WTC11 (cell line): ENCODE measurements around the gene RLF. TPM values are rescaled to one million over a fixed set of nuclear protein-coding genes. Genes with fewer than 3 reads are reported as not detected.

Experiments
- ATAC-seq: fragments of 200-7000 bp; cut with Tn5 transposase; 2 replicates; pipeline ENCODE4 v1.10.0; 2021; ENCODE audit warnings: mild to moderate bottlenecking, moderate library complexity
- CTCF ChIA-PET: fragments of 300-600 bp; sonication (Branson Sonifier 250); formaldehyde crosslinking; loops from one replicate; lab custom pipeline; 2021; ENCODE audit warnings: antibody characterized with exemption; lab: Charles Lee
- POLR2A ChIA-PET: fragments of 350-600 bp; sonication (Branson Sonifier 250); formaldehyde crosslinking; loops from one replicate; lab custom pipeline; 2021; ENCODE audit warnings: antibody characterized with exemption; lab: Charles Lee
- DNase-seq: peaks from one replicate; pipeline ENCODE4 v3.0.0; 2021; ENCODE audit warnings: low spot score
- H3K27ac Mint-ChIP-seq: 2 replicates; pipeline ENCODE4 v1.8.0; 2021; ENCODE audit warnings: mixed read lengths
- H3K27me3 Mint-ChIP-seq: 2 replicates; pipeline ENCODE4 v1.8.0; 2021; ENCODE audit warnings: low read depth, mild to moderate bottlenecking, moderate library complexity, mixed read lengths
- H3K36me3 Mint-ChIP-seq: 2 replicates; pipeline ENCODE4 v1.8.0; 2021; ENCODE audit warnings: mixed read lengths
- H3K4me1 Mint-ChIP-seq: 2 replicates; pipeline ENCODE4 v1.8.0; 2022; ENCODE audit warnings: mixed read lengths
- H3K4me3 Mint-ChIP-seq: 2 replicates; pipeline ENCODE4 v1.8.0; 2021; ENCODE audit warnings: mild to moderate bottlenecking, moderate library complexity, mixed read lengths
- H3K9me3 Mint-ChIP-seq: 2 replicates; pipeline ENCODE4 v1.8.0; 2021; ENCODE audit warnings: mixed read lengths
- ARID4B ChIP-seq: sonication (generic); formaldehyde crosslinking; IDR thresholded peaks from 2 replicates; pipeline ENCODE4 v1.8.0; 2023; ENCODE audit warnings: missing genetic modification reagents, mild to moderate bottlenecking, borderline replicate concordance
- CREB1 ChIP-seq: sonication (generic); formaldehyde crosslinking; IDR thresholded peaks from 2 replicates; pipeline ENCODE4 v1.8.0; 2023; ENCODE audit warnings: mild to moderate bottlenecking, missing genetic modification reagents
- CREM ChIP-seq: sonication (generic); formaldehyde crosslinking; IDR thresholded peaks from 2 replicates; pipeline ENCODE4 v1.8.1; 2022; ENCODE audit warnings: mild to moderate bottlenecking, missing genetic modification reagents, moderate library complexity
- ESRRA ChIP-seq: sonication (generic); formaldehyde crosslinking; IDR thresholded peaks from 2 replicates; pipeline ENCODE4 v1.8.1; 2022; ENCODE audit warnings: mild to moderate bottlenecking, missing genetic modification reagents, borderline replicate concordance
- FOXJ3 ChIP-seq: sonication (generic); formaldehyde crosslinking; IDR thresholded peaks from 2 replicates; pipeline ENCODE4 v1.9.0; 2021; ENCODE audit warnings: missing genetic modification reagents, mild to moderate bottlenecking, borderline replicate concordance
- JAZF1 ChIP-seq: fragments of 250-450 bp; sonication (Bioruptor Pico); IDR thresholded peaks from 2 replicates; pipeline ENCODE4 v1.9.0; 2021; ENCODE audit warnings: moderate library complexity, mild to moderate bottlenecking, inconsistent platforms
- KAT7 ChIP-seq: sonication (generic); formaldehyde crosslinking; IDR thresholded peaks from 2 replicates; pipeline ENCODE4 v1.8.1; 2023; ENCODE audit warnings: missing genetic modification reagents, mild to moderate bottlenecking, borderline replicate concordance
- MXD4 ChIP-seq: fragments of 250-450 bp; sonication (Bioruptor Pico); IDR thresholded peaks from 2 replicates; pipeline ENCODE4 v1.8.0; 2021; ENCODE audit warnings: mild to moderate bottlenecking, moderate library complexity, borderline replicate concordance
- NFATC4 ChIP-seq: fragments of 250-450 bp; sonication (Bioruptor Pico); IDR thresholded peaks from 2 replicates; pipeline ENCODE4 v1.9.0; 2021; ENCODE audit warnings: mild to moderate bottlenecking
- RELA ChIP-seq: sonication (generic); formaldehyde crosslinking; IDR thresholded peaks from 2 replicates; pipeline ENCODE4 v1.8.1; 2022; ENCODE audit warnings: missing genetic modification reagents, mild to moderate bottlenecking, borderline replicate concordance
- SMAD3 ChIP-seq: sonication (generic); formaldehyde crosslinking; IDR thresholded peaks from 2 replicates; pipeline ENCODE4 v1.8.0; 2022; ENCODE audit warnings: missing genetic modification reagents, mild to moderate bottlenecking, borderline replicate concordance
- SP1 ChIP-seq: sonication (generic); formaldehyde crosslinking; conservative IDR thresholded peaks from 2 replicates; pipeline ENCODE4 v1.8.1; 2022; ENCODE audit warnings: missing genetic modification reagents
- TEAD1 ChIP-seq: sonication (generic); formaldehyde crosslinking; IDR thresholded peaks from 2 replicates; pipeline ENCODE4 v1.8.0; 2022; ENCODE audit warnings: mild to moderate bottlenecking, missing genetic modification reagents
- ZNF281 ChIP-seq: sonication (generic); formaldehyde crosslinking; IDR thresholded peaks from 2 replicates; pipeline ENCODE4 v1.8.0; 2023; ENCODE audit warnings: mild to moderate bottlenecking, missing genetic modification reagents
- ZNF396 ChIP-seq: fragments of 250-450 bp; sonication (Bioruptor Pico); IDR thresholded peaks from 2 replicates; pipeline ENCODE4 v1.8.0; 2021; ENCODE audit warnings: mild to moderate bottlenecking, moderate library complexity, borderline replicate concordance
- ZNF423 ChIP-seq: fragments of 250-450 bp; sonication (Bioruptor Pico); IDR thresholded peaks from 2 replicates; pipeline ENCODE4 v2.1.2; 2022; ENCODE audit warnings: mild to moderate bottlenecking, moderate library complexity
- ZNF532 ChIP-seq: fragments of 250-450 bp; sonication (Bioruptor Pico); IDR thresholded peaks from 2 replicates; pipeline ENCODE4 v1.9.0; 2021; ENCODE audit warnings: mild to moderate bottlenecking, borderline replicate concordance
- total RNA-seq: library from RNA; stranded (reverse); gene quantifications from 3 replicates; pipeline ENCODE4 v1.2.3, GENCODE V29; 2021
- TF ChIP-seq, protein P1 (sequence below): sonication (generic); formaldehyde crosslinking; IDR thresholded peaks from 2 replicates; pipeline ENCODE4 v1.8.0; 2022; ENCODE audit warnings: missing genetic modification reagents
- TF ChIP-seq, protein P2 (sequence below): sonication (generic); formaldehyde crosslinking; IDR thresholded peaks from 2 replicates; pipeline ENCODE4 v1.8.0; 2022; ENCODE audit warnings: mild to moderate bottlenecking, missing genetic modification reagents

Gene RLF
- total RNA-seq, 1 experiment from 2014 or later = 18.5 TPM

DNA sequence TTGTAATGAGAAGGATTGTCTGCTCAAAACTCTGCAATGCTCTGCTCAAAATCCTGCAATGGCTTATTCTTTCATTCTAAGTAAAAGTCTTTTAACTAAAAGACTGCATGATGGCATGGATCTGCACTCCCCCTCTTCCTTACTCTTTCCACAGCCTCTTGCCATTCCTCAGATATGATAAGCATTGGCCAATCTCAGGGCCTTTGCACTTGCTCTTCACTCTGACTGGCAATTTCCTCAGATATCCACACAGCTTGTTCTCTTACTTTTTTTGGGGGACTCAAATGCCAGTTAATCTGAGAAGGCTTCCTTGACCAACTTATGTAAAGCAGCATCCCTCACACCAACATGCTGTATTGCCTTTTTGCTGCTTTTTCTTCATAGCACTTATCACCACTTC, 94.0 kb downstream of the RLF start:
- Mint-ChIP-seq H3K27ac (no peak overlapping the region), H3K4me1 (peaks cover 6% of the 10 kb centered on the region), H3K4me3 (no peak overlapping the region), H3K27me3 (no peaks in the 10 kb centered on the region), H3K36me3 (peaks cover 2% of the 10 kb centered on the region; the same call in 1 of the 2 replicates), H3K9me3 (no peaks in the 10 kb centered on the region)
- POLR2A ChIA-PET = no interaction called here
- ATAC-seq (no peak), DNase-seq (no peak)
- TF ChIP-seq CREB1 (CRISPR knock-in tag) = no peak
- CTCF ChIA-PET = interaction anchor here (0.9 to 1.5 kb wide), 2 partner anchors 60 to 84 kb away, joined by 3 to 5 read pairs; no protein-coding TSS in a partner anchor

- Mint-ChIP-seq H3K27me3 (no peaks in the 10 kb centered on the region), H3K4me1 (peaks cover 6% of the 10 kb centered on the region), H3K36me3 (peaks cover 15% of the 10 kb centered on the region), H3K4me3 (peak overlapping the region; percentile 99), H3K9me3 (no peaks in the 10 kb centered on the region), H3K27ac (0 out of 2 replicates have a peak overlapping the region, but pooled peaks have one; percentile 100)
- DNase-seq (no peak), ATAC-seq (no peak)
- ChIA-PET POLR2A (no interaction called here), CTCF (interaction anchor here (0.9 to 1.5 kb wide), 3 partner anchors 58 to 148 kb away, joined by 3 to 5 read pairs (median 5); no protein-coding TSS in a partner anchor)
- no peak for TF ChIP-seq ZNF423 (CRISPR knock-in tag)
- TF ChIP-seq JAZF1 = no peak
- no peak for TF ChIP-seq CREM
- TF ChIP-seq TEAD1 (CRISPR knock-in tag) = no peak
- no peak for TF ChIP-seq NFATC4 (CRISPR knock-in tag)
- no peak for TF ChIP-seq ZNF281
- no peak for TF ChIP-seq SMAD3 (CRISPR knock-in tag)
- TF ChIP-seq SP1 (CRISPR knock-in tag) = no peak
- no peak for TF ChIP-seq ZNF396 (CRISPR knock-in tag)
- no peak for TF ChIP-seq RELA (CRISPR knock-in tag)
- TF ChIP-seq KAT7 (CRISPR knock-in tag) = no peak
- TF ChIP-seq ESRRA (CRISPR knock-in tag) = no peak
- no peak for TF ChIP-seq FOXJ3 (CRISPR knock-in tag)
- TF ChIP-seq, protein P1, sequence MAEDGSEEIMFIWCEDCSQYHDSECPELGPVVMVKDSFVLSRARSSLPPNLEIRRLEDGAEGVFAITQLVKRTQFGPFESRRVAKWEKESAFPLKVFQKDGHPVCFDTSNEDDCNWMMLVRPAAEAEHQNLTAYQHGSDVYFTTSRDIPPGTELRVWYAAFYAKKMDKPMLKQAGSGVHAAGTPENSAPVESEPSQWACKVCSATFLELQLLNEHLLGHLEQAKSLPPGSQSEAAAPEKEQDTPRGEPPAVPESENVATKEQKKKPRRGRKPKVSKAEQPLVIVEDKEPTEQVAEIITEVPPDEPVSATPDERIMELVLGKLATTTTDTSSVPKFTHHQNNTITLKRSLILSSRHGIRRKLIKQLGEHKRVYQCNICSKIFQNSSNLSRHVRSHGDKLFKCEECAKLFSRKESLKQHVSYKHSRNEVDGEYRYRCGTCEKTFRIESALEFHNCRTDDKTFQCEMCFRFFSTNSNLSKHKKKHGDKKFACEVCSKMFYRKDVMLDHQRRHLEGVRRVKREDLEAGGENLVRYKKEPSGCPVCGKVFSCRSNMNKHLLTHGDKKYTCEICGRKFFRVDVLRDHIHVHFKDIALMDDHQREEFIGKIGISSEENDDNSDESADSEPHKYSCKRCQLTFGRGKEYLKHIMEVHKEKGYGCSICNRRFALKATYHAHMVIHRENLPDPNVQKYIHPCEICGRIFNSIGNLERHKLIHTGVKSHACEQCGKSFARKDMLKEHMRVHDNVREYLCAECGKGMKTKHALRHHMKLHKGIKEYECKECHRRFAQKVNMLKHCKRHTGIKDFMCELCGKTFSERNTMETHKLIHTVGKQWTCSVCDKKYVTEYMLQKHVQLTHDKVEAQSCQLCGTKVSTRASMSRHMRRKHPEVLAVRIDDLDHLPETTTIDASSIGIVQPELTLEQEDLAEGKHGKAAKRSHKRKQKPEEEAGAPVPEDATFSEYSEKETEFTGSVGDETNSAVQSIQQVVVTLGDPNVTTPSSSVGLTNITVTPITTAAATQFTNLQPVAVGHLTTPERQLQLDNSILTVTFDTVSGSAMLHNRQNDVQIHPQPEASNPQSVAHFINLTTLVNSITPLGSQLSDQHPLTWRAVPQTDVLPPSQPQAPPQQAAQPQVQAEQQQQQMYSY (CRISPR knock-in tag) = no peak
- no peak for TF ChIP-seq ZNF532 (CRISPR knock-in tag)
- no peak for TF ChIP-seq MXD4
- no peak for TF ChIP-seq ARID4B (CRISPR knock-in tag)
- TF ChIP-seq, protein P2, sequence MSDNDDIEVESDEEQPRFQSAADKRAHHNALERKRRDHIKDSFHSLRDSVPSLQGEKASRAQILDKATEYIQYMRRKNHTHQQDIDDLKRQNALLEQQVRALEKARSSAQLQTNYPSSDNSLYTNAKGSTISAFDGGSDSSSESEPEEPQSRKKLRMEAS (CRISPR knock-in tag) = no peak
Observed at GRCh38 chr1:40256401-40257084, 95.4 kb downstream of the RLF start.
